NCI-H524 (cell line): ENCODE data around the gene XIRP2.
A peak's percentile ranks its signal among the peaks of the same experiment; 100 is the strongest.
"Not testable (repeated sequence)": the region's sequence is repeated elsewhere in the genome, so short reads cannot be mapped to it uniquely, and the experiment has no call there.

Experiments used
- DNase-seq, 2 experiments: peaks; one replicate each; lab custom pipeline; 2025; lab: John Stamatoyannopoulos, UW

The XIRP2 gene

GRCh38 chr2:167048829-167049228 is 160.5 kb downstream of the XIRP2 start:
- no peak for DNase-seq

DNA sequence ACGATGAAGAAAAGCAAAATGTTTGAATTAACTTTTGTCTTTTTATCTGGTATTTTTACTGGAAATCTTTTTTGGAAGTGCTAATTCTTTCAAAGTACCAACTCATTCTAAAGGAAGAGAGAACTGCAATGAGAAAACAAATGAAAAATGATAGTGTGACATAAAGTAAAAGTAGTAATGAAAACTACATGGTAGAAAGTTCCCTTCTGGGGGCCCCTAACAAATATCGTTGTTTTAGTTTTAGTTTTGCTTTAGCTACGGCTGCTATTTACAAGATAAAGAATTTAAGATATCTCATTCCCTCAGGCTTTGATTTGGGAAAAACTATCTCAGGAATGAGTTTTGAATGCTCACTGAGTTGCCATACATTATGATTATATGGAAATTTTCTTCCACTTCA is 161.4 kb downstream of the XIRP2 start:
- DNase-seq = no peak

GRCh38 chr2:167052825-167053224 is 164.5 kb downstream of the XIRP2 start:
- no peak for DNase-seq

DNA sequence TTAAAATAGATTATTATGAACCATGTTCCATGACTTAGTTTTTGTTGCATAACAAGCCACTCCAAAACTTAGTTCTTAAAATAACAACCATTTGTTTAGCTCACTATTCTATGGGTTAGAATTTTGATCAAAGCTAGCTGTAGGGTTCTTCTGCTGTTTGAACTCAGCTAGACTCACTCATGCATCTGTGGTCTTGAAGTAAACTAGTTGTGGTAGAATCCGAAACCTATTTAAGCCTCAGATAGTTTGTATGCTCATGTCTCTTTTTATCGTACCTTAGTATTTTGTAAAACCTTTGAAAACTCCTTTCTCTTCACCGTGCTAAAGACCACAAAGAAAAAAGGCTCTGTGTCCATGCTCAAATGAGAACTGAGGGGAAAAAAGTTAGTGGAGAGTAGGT is 166.6 kb downstream of the XIRP2 start:
- no peak for DNase-seq

- DNase-seq = no peak
Observed at GRCh38 chr2:167057446-167057845, 169.2 kb downstream of the XIRP2 start.

DNA sequence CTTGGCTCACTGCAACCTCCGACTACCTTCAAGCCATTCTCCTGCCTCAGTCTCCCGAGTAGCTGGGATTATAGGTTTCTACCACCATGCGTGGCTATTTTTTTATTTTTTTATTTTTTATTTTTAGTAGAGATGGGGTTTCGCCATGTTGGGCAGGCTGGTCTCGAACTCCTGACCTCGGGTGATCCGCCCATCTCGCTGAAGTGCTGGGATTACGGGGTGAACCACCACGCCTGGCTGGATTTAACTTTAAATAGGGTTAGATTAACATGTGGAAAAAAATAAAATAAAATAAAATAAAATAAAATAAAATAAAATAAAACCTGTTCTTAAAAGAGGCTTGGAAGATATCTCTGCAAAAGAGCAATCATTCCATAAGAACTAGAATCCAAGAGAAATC is 170.9 kb downstream of the XIRP2 start:
- DNase-seq = no peak

GRCh38 chr2:167069855-167070254 is 181.6 kb downstream of the XIRP2 start:
- no peak for DNase-seq

DNA sequence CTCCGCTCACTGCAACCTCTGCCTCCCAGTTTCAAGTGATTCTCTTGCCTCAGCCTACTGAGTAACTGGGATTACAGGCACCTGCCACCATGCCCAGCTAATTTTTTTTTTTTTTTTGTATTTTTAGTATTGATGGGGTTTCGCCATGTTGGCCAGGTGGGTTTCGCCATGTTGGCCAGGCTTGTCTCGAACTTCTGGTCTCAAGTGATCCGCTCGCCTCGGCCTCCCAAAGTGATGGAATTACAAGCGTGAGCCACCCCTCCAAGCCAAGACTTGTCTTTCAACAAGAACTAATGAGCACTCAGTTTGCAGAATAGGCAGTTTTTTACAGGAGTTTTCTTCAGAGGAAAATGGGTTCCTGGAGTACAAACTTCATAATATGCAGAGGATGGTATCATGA is 187.4 kb downstream of the XIRP2 start:
- not testable (repeated sequence) for DNase-seq

GRCh38 chr2:167098931-167099330 is 210.7 kb downstream of the XIRP2 start:
- DNase-seq = not testable (repeated sequence)

DNA sequence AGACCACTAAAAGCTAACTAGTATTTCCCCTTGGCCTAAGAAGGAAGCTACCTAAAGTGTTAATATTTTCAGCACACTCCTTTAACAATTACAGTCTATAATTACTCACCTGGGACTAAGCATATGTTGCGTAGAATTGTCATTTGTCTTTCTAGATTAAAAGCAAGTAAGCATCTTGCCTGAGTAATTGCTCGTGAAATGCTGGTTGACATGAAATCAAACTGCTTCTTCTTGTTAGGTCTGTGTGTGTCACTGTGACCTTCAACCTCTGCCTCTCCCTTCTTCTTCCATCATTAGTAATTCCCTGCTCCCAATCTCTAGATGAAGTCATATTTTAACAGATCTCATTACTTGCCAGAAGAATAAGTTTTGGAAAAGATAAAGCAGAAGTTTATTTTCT is 212.2 kb downstream of the XIRP2 start:
- no peak for DNase-seq

DNA sequence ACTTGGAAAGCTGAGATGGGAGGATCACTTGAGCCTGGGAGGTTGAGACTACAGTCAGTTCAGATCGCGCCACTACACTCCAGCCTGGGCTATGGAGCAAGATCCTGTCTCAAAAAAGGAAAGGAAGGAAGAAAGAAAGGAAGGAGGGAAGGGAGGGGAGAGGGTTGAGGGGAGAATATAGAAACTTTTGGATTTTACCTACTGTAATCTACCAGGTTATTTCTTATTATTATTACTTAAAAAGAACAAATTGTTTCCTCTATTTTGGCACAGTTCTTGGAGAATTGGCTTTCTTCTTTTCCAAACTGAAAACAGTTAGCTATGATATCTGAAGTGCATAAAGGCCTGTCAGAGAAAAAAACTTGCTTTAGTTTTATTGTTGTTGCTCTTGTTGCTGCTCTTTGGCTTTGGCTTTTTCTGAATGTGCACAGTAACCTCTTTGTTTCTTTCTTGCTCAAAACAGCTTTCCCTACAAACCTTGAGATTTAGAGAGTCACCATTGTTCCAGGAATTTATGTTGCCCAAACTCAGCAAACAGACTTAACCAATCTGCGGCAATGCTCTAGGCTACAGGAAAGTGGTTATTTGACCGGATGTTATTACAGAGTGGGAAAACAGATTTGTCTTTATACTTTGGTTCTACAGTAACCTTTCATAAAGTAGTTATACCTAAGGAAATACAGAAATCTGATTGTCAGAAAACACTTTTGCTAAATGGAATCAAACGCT is 214.9 kb downstream of the XIRP2 start:
- DNase-seq = no peak

GRCh38 chr2:167103757-167104133 is 215.5 kb downstream of the XIRP2 start:
- no peak for DNase-seq

DNA sequence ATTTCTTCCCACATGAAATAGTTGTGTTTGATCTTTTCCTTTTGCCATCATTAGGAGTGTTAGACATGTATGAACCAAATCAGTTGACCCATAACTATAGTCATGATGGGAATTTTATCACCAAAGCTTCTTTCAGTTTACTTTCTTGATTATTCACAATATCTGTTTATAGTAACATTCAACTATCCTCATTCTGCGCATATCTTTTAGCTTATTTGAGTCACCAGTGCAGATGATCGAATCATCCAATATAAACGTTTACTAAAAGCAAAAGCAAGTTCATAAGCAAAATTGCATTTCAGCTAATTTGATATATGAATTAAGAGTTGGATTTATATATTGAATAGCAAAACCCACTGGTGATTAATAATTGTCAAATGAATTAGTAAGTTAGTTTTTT is 216.4 kb downstream of the XIRP2 start:
- no peak for DNase-seq

- DNase-seq = not testable (repeated sequence)
Observed at GRCh38 chr2:167109682-167110081, 221.4 kb downstream of the XIRP2 start.

DNA sequence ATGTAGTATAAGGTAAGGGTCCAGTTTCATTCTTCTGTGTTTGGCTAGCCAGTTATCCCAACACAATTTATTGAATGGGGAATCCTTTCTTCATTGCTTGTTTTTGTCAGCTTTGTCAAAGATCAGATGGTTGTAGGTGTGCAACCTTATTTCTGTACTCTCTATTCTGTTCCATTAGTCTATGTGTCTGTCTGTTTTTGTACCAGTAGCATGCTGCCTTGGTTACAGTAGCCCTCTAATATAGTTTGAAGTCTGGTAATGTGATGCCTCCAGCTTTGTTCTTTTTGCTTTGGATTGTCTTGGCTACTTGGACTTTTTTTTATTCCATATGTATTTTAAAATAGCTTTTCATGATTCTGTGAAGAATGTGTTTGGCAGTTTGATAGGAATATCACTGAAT is 222.1 kb downstream of the XIRP2 start:
- DNase-seq = no peak

GRCh38 chr2:167114018-167114417 is 225.7 kb downstream of the XIRP2 start:
- no peak for DNase-seq

DNA sequence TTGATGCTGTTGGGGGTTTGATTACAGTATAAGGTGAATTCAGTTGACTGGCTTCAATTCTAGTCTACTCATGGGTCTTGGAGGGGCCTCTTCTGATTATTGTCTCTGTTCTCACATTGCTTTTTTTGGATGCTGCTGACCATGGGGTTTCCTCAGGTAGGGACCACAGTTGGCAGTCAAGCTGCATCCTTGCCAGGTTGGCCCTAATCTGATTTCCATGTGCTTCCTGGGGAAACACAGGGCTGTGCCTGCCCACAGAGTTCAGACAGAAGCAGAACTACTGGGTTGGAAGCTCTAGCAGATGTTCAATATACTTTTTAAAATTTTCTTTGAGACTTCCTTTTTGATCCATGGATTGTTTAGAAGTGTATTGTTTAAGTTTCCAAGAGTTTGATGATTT is 227.3 kb downstream of the XIRP2 start:
- DNase-seq = no peak

DNA sequence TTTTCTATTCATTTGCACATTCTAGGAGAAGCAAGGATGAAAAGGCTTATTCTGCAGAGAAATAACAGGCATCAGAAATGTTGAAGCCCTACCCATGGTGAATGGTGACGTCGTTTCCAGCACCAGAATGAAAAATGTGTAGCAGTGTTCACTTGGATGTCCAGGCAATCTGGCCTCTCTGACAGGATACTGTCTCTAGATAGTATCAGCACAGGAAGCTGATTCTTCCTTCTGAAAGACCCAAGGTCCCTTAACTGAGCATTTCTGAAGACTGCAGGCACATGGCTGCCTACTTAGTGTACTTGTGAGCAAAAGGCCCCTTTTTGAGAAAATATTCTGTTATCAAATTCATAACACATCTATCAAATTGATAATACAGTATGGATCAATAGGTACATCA is 234.1 kb downstream of the XIRP2 start:
- no peak for DNase-seq

- DNase-seq = no peak
Observed at GRCh38 chr2:167126165-167126564, 237.9 kb downstream of the XIRP2 start.

DNA sequence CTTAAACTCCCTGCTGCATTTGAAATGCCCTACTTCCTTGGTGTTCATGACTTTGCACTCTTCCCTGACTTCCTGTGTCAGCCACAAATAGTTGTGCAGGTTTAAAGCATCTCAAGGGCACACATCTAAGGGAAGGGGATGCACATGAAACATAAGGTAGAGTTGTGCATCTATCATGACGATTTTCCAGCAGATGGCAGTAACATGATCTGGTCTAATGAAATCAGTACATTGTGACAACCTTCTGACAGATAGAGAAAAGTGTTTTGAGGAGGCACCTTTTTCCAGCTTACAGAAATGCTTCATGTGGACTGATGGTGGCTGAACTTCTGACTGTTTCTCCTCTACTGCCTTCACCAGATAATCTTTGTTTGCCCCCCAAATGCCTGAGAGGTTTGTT is 238.9 kb downstream of the XIRP2 start:
- DNase-seq = peak; percentile 40 to 74

- no peak for DNase-seq
Observed at GRCh38 chr2:167128130-167128529, 239.8 kb downstream of the XIRP2 start.

DNA sequence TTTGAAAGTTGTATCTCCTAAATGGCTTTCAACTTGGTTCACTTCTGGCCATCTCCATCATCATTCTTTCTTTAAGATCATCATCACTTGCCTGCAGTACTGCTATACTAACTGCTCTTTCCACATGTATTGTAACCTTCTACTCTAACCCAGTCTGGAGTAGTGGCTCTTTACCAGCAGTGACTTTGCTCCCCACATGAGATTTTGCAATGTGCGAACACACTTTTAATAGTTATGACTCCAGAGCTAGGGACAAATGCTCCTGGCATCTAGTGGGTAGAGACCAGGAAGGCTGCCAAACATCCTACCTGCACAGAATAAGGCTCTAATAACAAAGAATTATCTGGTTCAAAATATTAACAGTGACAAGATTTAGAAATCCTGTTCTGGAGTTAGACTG is 243.8 kb downstream of the XIRP2 start:
- no peak for DNase-seq

- DNase-seq = peak in 1 of 2 experiments; percentile 33
Observed at GRCh38 chr2:167132906-167133555, 244.8 kb downstream of the XIRP2 start.

GRCh38 chr2:167133614-167134013 is 245.3 kb downstream of the XIRP2 start:
- no peak for DNase-seq
